Right lobe of liver (tissue), 4 donors: Measurements from ENCODE around the gene IGFBPL1.

ENCODE experiments used
- POLR2A ChIP-seq: fragments of 450-650 bp; IDR thresholded peaks from one replicate; pipeline ENCODE4 v1.6.1; 2017; ENCODE audit warnings: antibody characterized with exemption, mild to moderate bottlenecking
- TF ChIP-seq, protein P1 (sequence below), 4 donors: fragments of 200-600 bp in 3 of 4; fragments of 450-650 bp in 1 of 4; IDR thresholded peaks; one replicate each; pipeline versions ENCODE4 v1.5.1 to v1.8.0; 2016 to 2022; ENCODE audit warnings: antibody characterized with exemption in 4 of 4, mild to moderate bottlenecking in 2 of 4
- donor health status: DM: no; HTN: no; CAD: no.
- donor health status: DM: no; HTN: no; CAD: no.
- donor health status: DM: no; HTN: yes; CAD: no.

DNA sequence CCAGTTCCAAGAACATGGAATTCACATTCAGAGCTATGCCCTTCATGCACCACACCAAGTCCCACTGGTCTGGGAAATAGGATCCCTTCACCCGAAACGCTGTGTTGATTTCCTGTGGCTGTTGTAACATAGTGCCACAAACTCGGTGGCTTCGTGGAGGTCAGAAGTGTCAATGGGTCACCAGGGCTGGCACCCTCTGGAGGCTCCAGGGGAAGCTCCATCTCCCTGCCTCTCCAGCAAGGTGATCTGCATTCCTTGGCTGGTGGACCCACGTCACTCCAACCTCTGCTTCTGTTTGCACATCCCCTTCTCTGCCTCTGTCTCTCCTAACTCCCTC, 60.7 kb downstream of the IGFBPL1 start:
- TF ChIP-seq POLR2A = no peak
- TF ChIP-seq, protein P1, sequence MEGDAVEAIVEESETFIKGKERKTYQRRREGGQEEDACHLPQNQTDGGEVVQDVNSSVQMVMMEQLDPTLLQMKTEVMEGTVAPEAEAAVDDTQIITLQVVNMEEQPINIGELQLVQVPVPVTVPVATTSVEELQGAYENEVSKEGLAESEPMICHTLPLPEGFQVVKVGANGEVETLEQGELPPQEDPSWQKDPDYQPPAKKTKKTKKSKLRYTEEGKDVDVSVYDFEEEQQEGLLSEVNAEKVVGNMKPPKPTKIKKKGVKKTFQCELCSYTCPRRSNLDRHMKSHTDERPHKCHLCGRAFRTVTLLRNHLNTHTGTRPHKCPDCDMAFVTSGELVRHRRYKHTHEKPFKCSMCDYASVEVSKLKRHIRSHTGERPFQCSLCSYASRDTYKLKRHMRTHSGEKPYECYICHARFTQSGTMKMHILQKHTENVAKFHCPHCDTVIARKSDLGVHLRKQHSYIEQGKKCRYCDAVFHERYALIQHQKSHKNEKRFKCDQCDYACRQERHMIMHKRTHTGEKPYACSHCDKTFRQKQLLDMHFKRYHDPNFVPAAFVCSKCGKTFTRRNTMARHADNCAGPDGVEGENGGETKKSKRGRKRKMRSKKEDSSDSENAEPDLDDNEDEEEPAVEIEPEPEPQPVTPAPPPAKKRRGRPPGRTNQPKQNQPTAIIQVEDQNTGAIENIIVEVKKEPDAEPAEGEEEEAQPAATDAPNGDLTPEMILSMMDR (IDR thresholded peaks at IDR 0.05) = no peak
